ENCODE results near the gene IL34. TPM values are rescaled to one million over a fixed set of nuclear protein-coding genes. Genes with fewer than 3 reads are reported as not detected.

The IL34 gene
- total RNA-seq, 1 experiment from 2014 or later: 4.4 TPM

- Mint-ChIP-seq H3K4me3 (no peak overlapping the region), H3K9me3 (no peaks in the 10 kb centered on the region), H3K27ac (peak overlapping the region in 1 of 3 experiments; percentile 86; a peak in 3 of 7 replicates), H3K36me3 (ENCODE audit: insufficient read depth in 1 of 3, low read depth in 3 of 3) (peaks cover 11 to 22% (median 16%) of the 10 kb centered on the region in 3 experiments; a peak in 6 of 7 replicates), H3K4me1 (peaks cover 8 to 19% of the 10 kb centered on the region in 2 experiments), H3K27me3 (ENCODE audit: low read depth) (no peaks in the 10 kb centered on the region; the same call in 1 of the 2 replicates)
- no peak overlapping the region for H3K4ac ChIP-seq (ENCODE audit: low read depth, low read length)
- H2BK15ac ChIP-seq (ENCODE audit: low read depth, low read length): no peak overlapping the region
- H4K5ac ChIP-seq (ENCODE audit: insufficient read length, low read depth, low read length): no peak overlapping the region
- H2BK12ac ChIP-seq (ENCODE audit: insufficient read length, low read depth, low read length): no peak overlapping the region
- H2BK120ac ChIP-seq (ENCODE audit: low read depth, low read length, poor library complexity, severe bottlenecking): no peak overlapping the region
- no peak overlapping the region for H3T11ph ChIP-seq (ENCODE audit: low read length)
- no peak overlapping the region for H4K8ac ChIP-seq (replicated peaks; ENCODE audit: insufficient read length, low read depth, low read length)
- no peak for DNase-seq
- no peak overlapping the region for H2AK5ac ChIP-seq (ENCODE audit: insufficient read length, low read length)
- H2BK5ac ChIP-seq (ENCODE audit: insufficient read length, low read length): no peak overlapping the region
- H2BK20ac ChIP-seq (ENCODE audit: low read depth, low read length, poor library complexity, severe bottlenecking): no peak overlapping the region
- no peaks in the 10 kb centered on the region for H3K79me2 ChIP-seq (ENCODE audit: insufficient read depth, low read length)
- no CpG with 5 or more reads among the region's 17 CpGs for WGBS (ENCODE audit: extremely low coverage, insufficient read length, low lambda C conversion rate)
- H2AFZ ChIP-seq (ENCODE audit: low read length): no peak overlapping the region
- no peak overlapping the region for H3K23ac ChIP-seq (ENCODE audit: insufficient read length, low read depth, low read length)
- no peak overlapping the region for H3K4me2 ChIP-seq (ENCODE audit: insufficient read depth, insufficient read length, low read length)
- H3K18ac ChIP-seq (ENCODE audit: insufficient read length, low read depth, low read length): no peak overlapping the region
- H4K91ac ChIP-seq (ENCODE audit: insufficient read length, low read depth, low read length): no peak overlapping the region
- H3K9me3 ChIP-seq (ENCODE audit: control insufficient read depth, low read depth, low read length): no peaks in the 10 kb centered on the region
- no peak overlapping the region for H3K27ac ChIP-seq (ENCODE audit: insufficient read length, low read depth, low read length)
- H3K23me2 ChIP-seq (ENCODE audit: insufficient read length, low read depth, low read length, poor library complexity, severe bottlenecking): no peaks in the 10 kb centered on the region
- no peak overlapping the region for H3K9ac ChIP-seq (ENCODE audit: extremely low read depth, insufficient read length, low read length)
- H3K27me3 ChIP-seq (ENCODE audit: insufficient read depth, low read length): no peaks in the 10 kb centered on the region
- TF ChIP-seq CTCF (conservative IDR thresholded peaks at IDR 0.05): no peak
- H3K4me1 ChIP-seq (ENCODE audit: insufficient read depth, low read length): peaks cover 3% of the 10 kb centered on the region; the same call in 1 of the 2 replicates
- H4K20me1 ChIP-seq (ENCODE audit: control insufficient read depth, insufficient read depth, insufficient read length): no peaks in the 10 kb centered on the region
- no peaks in the 10 kb centered on the region for H3K79me1 ChIP-seq (ENCODE audit: insufficient read depth, low read depth, low read length, poor library complexity, severe bottlenecking)
- H3K56ac ChIP-seq (ENCODE audit: insufficient read length, low read depth, low read length): no peak overlapping the region
- H3K14ac ChIP-seq (ENCODE audit: insufficient read depth, low read length): no peak overlapping the region
These were observed 15.2 kb downstream of the IL34 start for GRCh38 chr16:70661534-70661917.

All from H9 (cell line).